ENCODE results near the gene GTPBP4. TPM values are rescaled to one million over a fixed set of nuclear protein-coding genes. Genes with fewer than 3 reads are reported as not detected.
A peak's percentile ranks its signal among the peaks of the same experiment; 100 is the strongest.

Gene GTPBP4
- total and polyA plus RNA-seq, 2 donors from 2014 or later, result 18.9 to 37.1 TPM

- peak in 1 of 5 donors; percentile 59 for DNase-seq
- Histone ChIP-seq H3K27me3 (ENCODE audit: control insufficient read depth, insufficient read depth, low read length) (no peaks in the 10 kb centered on the region), H3K9me3 (ENCODE audit: control insufficient read depth in 2 of 3, insufficient read depth in 1 of 3, low read length in 3 of 3) (no peaks in the 10 kb centered on the region), H3K9ac (ENCODE audit: low read length in 3 of 3) (no peak overlapping the region), H3K4me3 (ENCODE audit: low read length in 3 of 3) (no peak overlapping the region), H3K36me3 (ENCODE audit: control insufficient read depth in 2 of 3, insufficient read depth in 3 of 3, low read length in 3 of 3) (no peaks in the 10 kb centered on the region), H3K27ac (ENCODE audit: low read depth in 2 of 2, low read length in 2 of 2) (no peak overlapping the region), H3K4me1 (ENCODE audit: control insufficient read depth in 2 of 3, insufficient read depth in 2 of 3, low read depth in 1 of 3, low read length in 3 of 3) (no peaks in the 10 kb centered on the region)
- no peak for FAIRE-seq
- intact Hi-C loops (cut with DNase I), result no loop called here
- TF ChIP-seq CTCF (IDR thresholded peaks at IDR 0.05; ENCODE audit: borderline replicate concordance, extremely low read depth, insufficient read depth), result no peak
These were observed 34.4 kb upstream of the GTPBP4 start for GRCh38 chr10:953836-954235.

- TF ChIP-seq CTCF (IDR thresholded peaks at IDR 0.05; ENCODE audit: borderline replicate concordance, extremely low read depth, insufficient read depth), result no peak
- Histone ChIP-seq H3K4me3 (ENCODE audit: low read length in 3 of 3) (no peak overlapping the region), H3K27me3 (ENCODE audit: control insufficient read depth, insufficient read depth, low read length) (no peaks in the 10 kb centered on the region), H3K27ac (ENCODE audit: low read depth in 2 of 2, low read length in 2 of 2) (no peak overlapping the region), H3K36me3 (ENCODE audit: control insufficient read depth in 2 of 3, insufficient read depth in 3 of 3, low read length in 3 of 3) (no peaks in the 10 kb centered on the region), H3K4me1 (ENCODE audit: control insufficient read depth in 2 of 3, insufficient read depth in 2 of 3, low read depth in 1 of 3, low read length in 3 of 3) (no peaks in the 10 kb centered on the region), H3K9me3 (ENCODE audit: control insufficient read depth in 2 of 3, insufficient read depth in 1 of 3, low read length in 3 of 3) (no peaks in the 10 kb centered on the region), H3K9ac (ENCODE audit: low read length in 3 of 3) (no peak overlapping the region)
- DNase-seq (no peak), FAIRE-seq (no peak)
- intact Hi-C loops (cut with DNase I), result no loop called here
These were observed 33.8 kb upstream of the GTPBP4 start for GRCh38 chr10:954396-954795.

- no peak for FAIRE-seq
- H3K9ac ChIP-seq (ENCODE audit: low read length in 3 of 3), result no peak overlapping the region
- no peak overlapping the region for H3K27ac ChIP-seq (ENCODE audit: low read depth in 2 of 2, low read length in 2 of 2)
These were observed 33.0 kb upstream of the GTPBP4 start for GRCh38 chr10:955127-955819.

More at GRCh38 chr10:955127-955819, 33.0 kb upstream of the GTPBP4 start:
- TF ChIP-seq CTCF (IDR thresholded peaks at IDR 0.05; ENCODE audit: borderline replicate concordance, extremely low read depth, insufficient read depth), result no peak
- intact Hi-C loops (cut with DNase I), result no loop called here
- Histone ChIP-seq H3K36me3 (ENCODE audit: control insufficient read depth in 2 of 3, insufficient read depth in 3 of 3, low read length in 3 of 3) (no peaks in the 10 kb centered on the region), H3K27me3 (ENCODE audit: control insufficient read depth, insufficient read depth, low read length) (no peaks in the 10 kb centered on the region), H3K4me3 (ENCODE audit: low read length in 3 of 3) (no peak overlapping the region), H3K9me3 (ENCODE audit: control insufficient read depth in 2 of 3, insufficient read depth in 1 of 3, low read length in 3 of 3) (no peaks in the 10 kb centered on the region), H3K4me1 (ENCODE audit: control insufficient read depth in 2 of 3, insufficient read depth in 2 of 3, low read depth in 1 of 3, low read length in 3 of 3) (no peaks in the 10 kb centered on the region)
- DNase-seq, result peak in 2 of 5 donors; percentile 29
